DND-41 (cell line): ENCODE measurements around the gene EGF.

Source experiments
- ATAC-seq: fragments of 200-7000 bp; cut with Tn5 transposase; 3 replicates; pipeline ENCODE4 v1.9.1; 2021; ENCODE audit warnings: low read depth; ENCODE audit not compliant: insufficient read depth
- DNase-seq: peaks from one replicate; pipeline ENCODE4 v3.0.0-alpha.2; 2020
- H2AFZ ChIP-seq: 2 replicates; pipeline ENCODE4 v1.6.0; 2012; ENCODE audit warnings: low read depth, low read length
- H3K27ac ChIP-seq: 2 replicates; pipeline ENCODE4 v1.5.1; 2012; ENCODE audit warnings: low read length, inconsistent platforms
- H3K27me3 ChIP-seq: fragments of 200-600 bp; sonication (generic); 2 replicates; pipeline ENCODE4 v1.6.0; 2012; ENCODE audit warnings: low read length, mild to moderate bottlenecking, inconsistent platforms; ENCODE audit not compliant: insufficient read depth, poor library complexity
- H3K36me3 ChIP-seq: 2 replicates; pipeline ENCODE4 v1.5.1; 2012; ENCODE audit warnings: low read length, inconsistent platforms; ENCODE audit not compliant: insufficient read depth
- H3K4me1 ChIP-seq: 2 replicates; pipeline ENCODE4 v1.5.1; 2012; ENCODE audit warnings: mild to moderate bottlenecking, low read length; ENCODE audit not compliant: insufficient read depth
- H3K4me2 ChIP-seq: 2 replicates; pipeline ENCODE4 v1.6.0; 2012; ENCODE audit warnings: mild to moderate bottlenecking, moderate library complexity, low read length, inconsistent platforms; ENCODE audit not compliant: insufficient read depth
- H3K4me3 ChIP-seq, 2 experiments: fragments of 200-600 bp in 1 of 2; shearing (Covaris generic) in 1 of 2; 2 replicates each; pipeline ENCODE4 v1.5.1; 2012 to 2016; ENCODE audit warnings: inconsistent platforms in 2 of 2, low read length in 2 of 2, mild to moderate bottlenecking in 2 of 2, low read depth in 1 of 2, moderate library complexity in 1 of 2
- H3K79me2 ChIP-seq: 2 replicates; pipeline ENCODE4 v1.6.0; 2012; ENCODE audit warnings: low read length, inconsistent platforms; ENCODE audit not compliant: insufficient read depth
- H3K9ac ChIP-seq: 2 replicates; pipeline ENCODE4 v1.6.0; 2012; ENCODE audit warnings: low read depth, mild to moderate bottlenecking, inconsistent platforms, low read length, moderate library complexity
- H3K9me3 ChIP-seq: 2 replicates; pipeline ENCODE4 v1.5.1; 2012; ENCODE audit warnings: low read length, moderate library complexity, mild to moderate bottlenecking, inconsistent platforms; ENCODE audit not compliant: insufficient read depth, severe bottlenecking
- H4K20me1 ChIP-seq: 2 replicates; pipeline ENCODE4 v1.6.0; 2012; ENCODE audit warnings: low read length; ENCODE audit not compliant: insufficient read depth
- CTCF ChIP-seq: IDR thresholded peaks from 2 replicates; pipeline ENCODE4 v1.5.1; 2012; ENCODE audit warnings: borderline replicate concordance, low read length, moderate library complexity, mild to moderate bottlenecking; ENCODE audit not compliant: poor library complexity, severe bottlenecking; ENCODE audit errors: extremely low read depth
- EZH2 ChIP-seq: IDR thresholded peaks from 3 replicates; pipeline ENCODE4 v1.6.1; 2012; ENCODE audit warnings: borderline replicate concordance, low read depth, mild to moderate bottlenecking, moderate library complexity, low read length, inconsistent platforms; ENCODE audit not compliant: severe bottlenecking

The EGF gene

GRCh38 chr4:109969087-109969486, 56.4 kb downstream of the EGF start:
- DNase-seq (no peak), ATAC-seq (no peak)
- H3K9ac ChIP-seq, result no peak overlapping the region

GRCh38 chr4:109969919-109970318, 57.2 kb downstream of the EGF start:
- DNase-seq (peak; percentile 30), ATAC-seq (peak; percentile 86)
- H3K4me3 ChIP-seq, result no peak overlapping the region
- no peaks in the 10 kb centered on the region for H3K36me3 ChIP-seq
- no peaks in the 10 kb centered on the region for H3K9me3 ChIP-seq
- peaks cover 16% of the 10 kb centered on the region for H3K27me3 ChIP-seq
- H3K4me2 ChIP-seq, result no peak overlapping the region
- TF ChIP-seq EZH2, result no peak
- TF ChIP-seq CTCF, result no peak
- H2AFZ ChIP-seq, result no peak overlapping the region
- H3K27ac ChIP-seq, result no peak overlapping the region
- H3K79me2 ChIP-seq, result no peaks in the 10 kb centered on the region
- H4K20me1 ChIP-seq, result no peaks in the 10 kb centered on the region
- no peak overlapping the region for H3K9ac ChIP-seq
- H3K4me1 ChIP-seq, result peaks cover 3% of the 10 kb centered on the region

More at GRCh38 chr4:109969087-109969486, 56.4 kb downstream of the EGF start:
- TF ChIP-seq EZH2, result no peak
- TF ChIP-seq CTCF, result no peak
- H3K4me1 ChIP-seq, result peaks cover 3% of the 10 kb centered on the region
- H2AFZ ChIP-seq, result no peak overlapping the region
- H3K36me3 ChIP-seq, result no peaks in the 10 kb centered on the region
- no peak overlapping the region for H3K4me3 ChIP-seq
- H3K27ac ChIP-seq, result no peak overlapping the region
- no peaks in the 10 kb centered on the region for H3K9me3 ChIP-seq
- no peaks in the 10 kb centered on the region for H3K79me2 ChIP-seq
- no peaks in the 10 kb centered on the region for H4K20me1 ChIP-seq
- H3K4me2 ChIP-seq, result no peak overlapping the region
- peaks cover 14% of the 10 kb centered on the region for H3K27me3 ChIP-seq

- H3K9me3 ChIP-seq, result no peaks in the 10 kb centered on the region
- no peak for TF ChIP-seq CTCF
- no peak for TF ChIP-seq EZH2
- peaks cover 3% of the 10 kb centered on the region for H3K4me1 ChIP-seq
- H4K20me1 ChIP-seq, result no peaks in the 10 kb centered on the region
- H2AFZ ChIP-seq, result no peak overlapping the region
- ATAC-seq (no peak; the same call in 2 of the 3 replicates), DNase-seq (no peak)
- peaks cover 16% of the 10 kb centered on the region for H3K27me3 ChIP-seq
- no peak overlapping the region for H3K27ac ChIP-seq
- H3K79me2 ChIP-seq, result no peaks in the 10 kb centered on the region
- no peak overlapping the region for H3K4me2 ChIP-seq
- H3K36me3 ChIP-seq, result no peaks in the 10 kb centered on the region
- no peak overlapping the region for H3K9ac ChIP-seq
- H3K4me3 ChIP-seq, result no peak overlapping the region
These were observed 60.3 kb downstream of the EGF start for GRCh38 chr4:109972786-109973528.
